WTC11 (cell line): ENCODE measurements around the gene PDZRN3.

Source experiments
- ELF4 ChIP-seq: sonication (generic); formaldehyde crosslinking; IDR thresholded peaks from 2 replicates; pipeline ENCODE4 v1.8.1; 2022; ENCODE audit warnings: low read depth, mild to moderate bottlenecking, moderate library complexity, missing genetic modification reagents
- NR1H2 ChIP-seq: sonication (generic); formaldehyde crosslinking; IDR thresholded peaks from 2 replicates; pipeline ENCODE4 v1.9.0; 2021; ENCODE audit warnings: mild to moderate bottlenecking, moderate library complexity, missing genetic modification reagents
- USF1 ChIP-seq: sonication (generic); formaldehyde crosslinking; IDR thresholded peaks from 2 replicates; pipeline ENCODE4 v1.8.0; 2022; ENCODE audit warnings: mild to moderate bottlenecking, missing genetic modification reagents
- TF ChIP-seq, protein P1 (sequence below): fragments of 200-600 bp; IDR thresholded peaks from 2 replicates; pipeline ENCODE4 v1.8.0; 2022; ENCODE audit warnings: antibody characterized with exemption

- TF ChIP-seq NR1H2 (CRISPR knock-in tag) = no peak
- no peak for TF ChIP-seq ELF4 (CRISPR knock-in tag)
- no peak for TF ChIP-seq USF1 (CRISPR knock-in tag)
- TF ChIP-seq, protein P1, sequence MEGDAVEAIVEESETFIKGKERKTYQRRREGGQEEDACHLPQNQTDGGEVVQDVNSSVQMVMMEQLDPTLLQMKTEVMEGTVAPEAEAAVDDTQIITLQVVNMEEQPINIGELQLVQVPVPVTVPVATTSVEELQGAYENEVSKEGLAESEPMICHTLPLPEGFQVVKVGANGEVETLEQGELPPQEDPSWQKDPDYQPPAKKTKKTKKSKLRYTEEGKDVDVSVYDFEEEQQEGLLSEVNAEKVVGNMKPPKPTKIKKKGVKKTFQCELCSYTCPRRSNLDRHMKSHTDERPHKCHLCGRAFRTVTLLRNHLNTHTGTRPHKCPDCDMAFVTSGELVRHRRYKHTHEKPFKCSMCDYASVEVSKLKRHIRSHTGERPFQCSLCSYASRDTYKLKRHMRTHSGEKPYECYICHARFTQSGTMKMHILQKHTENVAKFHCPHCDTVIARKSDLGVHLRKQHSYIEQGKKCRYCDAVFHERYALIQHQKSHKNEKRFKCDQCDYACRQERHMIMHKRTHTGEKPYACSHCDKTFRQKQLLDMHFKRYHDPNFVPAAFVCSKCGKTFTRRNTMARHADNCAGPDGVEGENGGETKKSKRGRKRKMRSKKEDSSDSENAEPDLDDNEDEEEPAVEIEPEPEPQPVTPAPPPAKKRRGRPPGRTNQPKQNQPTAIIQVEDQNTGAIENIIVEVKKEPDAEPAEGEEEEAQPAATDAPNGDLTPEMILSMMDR = no peak
Measured at GRCh38 chr3:73530022-73530396, 94.7 kb downstream of the PDZRN3 start.
